Lower leg skin (tissue), 3 donors: ENCODE measurements around the gene SSTR5.

Experiments
- CTCF ChIP-seq, 3 donors: fragments of 450-650 bp; IDR thresholded peaks; one replicate each; pipeline ENCODE4 v1.5.1; 2016; ENCODE audit warnings: antibody characterized with exemption in 3 of 3, mild to moderate bottlenecking in 3 of 3, moderate library complexity in 2 of 3
- POLR2A ChIP-seq, 2 donors: fragments of 450-650 bp; IDR thresholded peaks; one replicate each; pipeline ENCODE4 v1.6.1; 2016 to 2017; ENCODE audit warnings: antibody characterized with exemption in 2 of 2, mild to moderate bottlenecking in 1 of 2, moderate library complexity in 1 of 2

DNA sequence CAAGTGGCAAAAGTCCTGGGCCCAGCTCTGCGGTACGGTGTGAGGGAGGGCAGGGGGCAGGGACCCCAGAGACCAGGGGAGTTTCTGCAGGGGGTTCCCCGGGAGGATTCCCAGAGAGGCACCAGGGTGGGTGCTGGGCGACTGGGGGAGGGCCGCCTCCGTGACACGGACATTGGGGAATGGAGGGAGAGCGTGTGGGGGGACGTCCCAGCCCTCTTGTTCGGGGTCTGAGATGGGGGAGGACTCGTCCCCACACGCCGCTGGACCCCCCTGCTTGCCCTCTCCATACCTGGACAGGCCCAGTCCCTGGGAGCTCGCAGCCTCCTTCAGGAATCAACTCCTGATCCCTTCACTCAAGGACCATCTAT, 49.8 kb downstream of the SSTR5 start:
- no peak for TF ChIP-seq CTCF (IDR thresholded peaks at IDR 0.05)
- TF ChIP-seq POLR2A (IDR thresholded peaks at IDR 0.05), result no peak
